HEK293 (cell line): ENCODE results near the gene FAM133A.

Experiments used
- CTCF ChIA-PET: fragments of 350-600 bp; formaldehyde crosslinking; extraction: SDS; loops from one replicate; lab custom pipeline; 2021; ENCODE audit warnings: antibody characterized with exemption; lab: Yijun Ruan, JAX
- POLR2A ChIA-PET: fragments of 300-600 bp; formaldehyde crosslinking; extraction: SDS; loops from one replicate; lab custom pipeline; 2020; ENCODE audit warnings: antibody characterized with exemption, inconsistent platforms; lab: Yijun Ruan, JAX
- H3K27ac ChIP-seq: fragments of 200-500 bp; sonication (Bioruptor generic); 2 replicates; pipeline ENCODE4 v1.5.1; 2014; ENCODE audit warnings: low read depth, low read length, control low read depth, inconsistent platforms; ENCODE audit errors: extremely low read depth
- H3K36me3 ChIP-seq, 2 experiments: fragments of 200-500 bp in 1 of 2; sonication (Bioruptor generic) in 1 of 2; 1 replicate in 1 of 2; 2 replicates in 1 of 2; pipeline ENCODE4 v1.5.1; 2014 to 2017; ENCODE audit warnings: inconsistent platforms in 2 of 2, low read length in 2 of 2; ENCODE audit not compliant: control insufficient read depth in 2 of 2, insufficient read depth in 1 of 2
- H3K4me1 ChIP-seq: fragments of 200-500 bp; sonication (Bioruptor generic); 2 replicates; pipeline ENCODE4 v1.5.1; 2014; ENCODE audit warnings: mild to moderate bottlenecking, low read length, inconsistent platforms; ENCODE audit not compliant: control insufficient read depth, insufficient read depth
- H3K4me3 ChIP-seq: 2 replicates; pipeline ENCODE4 v1.5.1; 2011; ENCODE audit warnings: low read depth, mild to moderate bottlenecking, control low read depth, low read length, moderate library complexity
- H3K9me3 ChIP-seq: fragments of 200-500 bp; sonication (Bioruptor generic); 2 replicates; pipeline ENCODE4 v1.5.1; 2014; ENCODE audit warnings: low read depth, low read length, inconsistent platforms; ENCODE audit not compliant: control insufficient read depth, insufficient read depth
- ATF2 ChIP-seq: fragments of 450-650 bp; formaldehyde crosslinking; IDR thresholded peaks from 2 replicates; pipeline ENCODE4 v1.5.1; 2016; ENCODE audit warnings: missing biosample characterization, missing genetic modification characterization, low read depth
- BCL6B ChIP-seq: fragments of 450-650 bp; formaldehyde crosslinking; IDR thresholded peaks from 2 replicates; pipeline ENCODE4 v1.5.1; 2017; ENCODE audit warnings: missing biosample characterization, missing genetic modification characterization
- OSR2 ChIP-seq: fragments of 450-650 bp; formaldehyde crosslinking; IDR thresholded peaks from 2 replicates; pipeline ENCODE4 v1.5.1; 2016; ENCODE audit warnings: missing biosample characterization, missing genetic modification characterization
- REST ChIP-seq: fragments of 450-650 bp; formaldehyde crosslinking; IDR thresholded peaks from 2 replicates; pipeline ENCODE4 v1.5.1; 2016; ENCODE audit warnings: missing biosample characterization, missing genetic modification characterization
- ZBTB21 ChIP-seq: fragments of 450-650 bp; formaldehyde crosslinking; IDR thresholded peaks from 2 replicates; pipeline ENCODE4 v1.5.1; 2017; ENCODE audit warnings: missing biosample characterization, missing genetic modification characterization
- ZBTB6 ChIP-seq: fragments of 450-650 bp; formaldehyde crosslinking; IDR thresholded peaks from 2 replicates; pipeline ENCODE4 v1.5.1; 2017; ENCODE audit warnings: missing biosample characterization, missing genetic modification characterization
- ZFP69B ChIP-seq: fragments of 450-650 bp; formaldehyde crosslinking; IDR thresholded peaks from 2 replicates; pipeline ENCODE4 v1.5.1; 2016; ENCODE audit warnings: missing biosample characterization, missing genetic modification characterization
- ZNF155 ChIP-seq: fragments of 450-650 bp; formaldehyde crosslinking; IDR thresholded peaks from 2 replicates; pipeline ENCODE4 v1.5.1; 2016; ENCODE audit warnings: missing biosample characterization, missing genetic modification characterization
- ZNF169 ChIP-seq: fragments of 450-650 bp; formaldehyde crosslinking; IDR thresholded peaks from 2 replicates; pipeline ENCODE4 v1.5.1; 2016; ENCODE audit warnings: missing biosample characterization, missing genetic modification characterization
- ZNF292 ChIP-seq: fragments of 450-650 bp; formaldehyde crosslinking; IDR thresholded peaks from 2 replicates; pipeline ENCODE4 v1.5.1; 2016; ENCODE audit warnings: low read depth, missing biosample characterization, missing genetic modification characterization, borderline replicate concordance
- ZNF335 ChIP-seq: fragments of 450-650 bp; formaldehyde crosslinking; conservative IDR thresholded peaks from 2 replicates; pipeline ENCODE4 v1.5.1; 2016; ENCODE audit warnings: missing biosample characterization, missing genetic modification characterization
- ZNF544 ChIP-seq: fragments of 450-650 bp; formaldehyde crosslinking; IDR thresholded peaks from 2 replicates; pipeline ENCODE4 v1.5.0; 2017; ENCODE audit warnings: missing biosample characterization, missing genetic modification characterization
- ZNF670 ChIP-seq: fragments of 450-650 bp; formaldehyde crosslinking; IDR thresholded peaks from 2 replicates; pipeline ENCODE4 v1.5.1; 2016; ENCODE audit warnings: missing biosample characterization, missing genetic modification characterization, low read depth
- ZNF76 ChIP-seq: fragments of 450-650 bp; formaldehyde crosslinking; IDR thresholded peaks from 2 replicates; pipeline ENCODE4; 2016; ENCODE audit warnings: low read depth, missing biosample characterization, missing genetic modification characterization, borderline replicate concordance
- ZNF776 ChIP-seq: fragments of 450-650 bp; formaldehyde crosslinking; IDR thresholded peaks from 2 replicates; pipeline ENCODE4 v1.5.0; 2017; ENCODE audit warnings: missing biosample characterization, missing genetic modification characterization, borderline replicate concordance
- TF ChIP-seq, protein P1 (sequence below): fragments of 450-650 bp; formaldehyde crosslinking; IDR thresholded peaks from 2 replicates; pipeline ENCODE4 v1.5.1; 2016; ENCODE audit warnings: missing biosample characterization, missing genetic modification characterization, borderline replicate concordance
- TF ChIP-seq, protein P2 (sequence below): fragments of 450-650 bp; formaldehyde crosslinking; IDR thresholded peaks from 2 replicates; pipeline ENCODE4 v1.5.1; 2017; ENCODE audit warnings: missing biosample characterization, missing genetic modification characterization

The FAM133A gene

DNA sequence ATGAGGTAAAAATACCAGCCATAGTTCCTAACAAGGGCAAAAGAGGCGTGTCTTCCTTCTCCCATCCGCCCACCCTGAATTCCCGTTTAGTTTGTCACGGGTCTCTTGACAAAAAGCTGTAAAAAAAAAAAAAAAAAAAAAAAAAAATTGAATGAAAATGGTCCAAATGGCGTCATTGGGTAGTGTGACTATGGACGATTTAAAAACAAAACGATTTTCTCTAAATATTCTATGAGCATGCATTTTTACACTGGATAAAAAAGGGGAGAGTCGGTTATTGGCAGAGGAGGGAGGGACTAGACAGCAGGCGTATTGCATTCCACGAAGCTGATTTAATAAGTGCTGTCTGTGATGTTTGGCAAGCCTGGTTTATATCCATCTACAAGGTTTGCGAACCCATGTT is at the start of gene FAM133A:
Gene FAM133A, plus strand, starts transcription at position 338 of the 403 bp plus-strand sequence. CDS start 35,214 bp downstream, outside the sequence.
- Histone ChIP-seq H3K9me3 (no peaks in the 10 kb centered on the region), H3K4me3 (peak within 1 kb of the TSS; percentile 57), H3K4me1 (no peaks in the 10 kb centered on the region), H3K36me3 (no peaks in the 10 kb centered on the region), H3K27ac (no peak within 1 kb of the TSS)
- ChIA-PET CTCF (no interaction called here), POLR2A (no interaction called here)
- TF ChIP-seq ZNF335 (tag by site-specific recombination) (peak; percentile 54), ZNF776 (tag by site-specific recombination) (no peak), ZNF292 (tag by site-specific recombination) (no peak), ZNF670 (tag by site-specific recombination) (no peak)

- CTCF ChIA-PET, result no interaction called here
- no peak for TF ChIP-seq BCL6B (tag by site-specific recombination)
- TF ChIP-seq ZNF544 (tag by site-specific recombination), result no peak
- TF ChIP-seq ZNF155, result no peak
- TF ChIP-seq, protein P1, sequence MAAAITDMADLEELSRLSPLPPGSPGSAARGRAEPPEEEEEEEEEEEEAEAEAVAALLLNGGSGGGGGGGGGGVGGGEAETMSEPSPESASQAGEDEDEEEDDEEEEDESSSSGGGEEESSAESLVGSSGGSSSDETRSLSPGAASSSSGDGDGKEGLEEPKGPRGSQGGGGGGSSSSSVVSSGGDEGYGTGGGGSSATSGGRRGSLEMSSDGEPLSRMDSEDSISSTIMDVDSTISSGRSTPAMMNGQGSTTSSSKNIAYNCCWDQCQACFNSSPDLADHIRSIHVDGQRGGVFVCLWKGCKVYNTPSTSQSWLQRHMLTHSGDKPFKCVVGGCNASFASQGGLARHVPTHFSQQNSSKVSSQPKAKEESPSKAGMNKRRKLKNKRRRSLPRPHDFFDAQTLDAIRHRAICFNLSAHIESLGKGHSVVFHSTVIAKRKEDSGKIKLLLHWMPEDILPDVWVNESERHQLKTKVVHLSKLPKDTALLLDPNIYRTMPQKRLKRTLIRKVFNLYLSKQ (tag by site-specific recombination), result no peak
- TF ChIP-seq ZNF76 (tag by site-specific recombination), result no peak
- TF ChIP-seq OSR2 (tag by site-specific recombination), result no peak
- TF ChIP-seq, protein P2, sequence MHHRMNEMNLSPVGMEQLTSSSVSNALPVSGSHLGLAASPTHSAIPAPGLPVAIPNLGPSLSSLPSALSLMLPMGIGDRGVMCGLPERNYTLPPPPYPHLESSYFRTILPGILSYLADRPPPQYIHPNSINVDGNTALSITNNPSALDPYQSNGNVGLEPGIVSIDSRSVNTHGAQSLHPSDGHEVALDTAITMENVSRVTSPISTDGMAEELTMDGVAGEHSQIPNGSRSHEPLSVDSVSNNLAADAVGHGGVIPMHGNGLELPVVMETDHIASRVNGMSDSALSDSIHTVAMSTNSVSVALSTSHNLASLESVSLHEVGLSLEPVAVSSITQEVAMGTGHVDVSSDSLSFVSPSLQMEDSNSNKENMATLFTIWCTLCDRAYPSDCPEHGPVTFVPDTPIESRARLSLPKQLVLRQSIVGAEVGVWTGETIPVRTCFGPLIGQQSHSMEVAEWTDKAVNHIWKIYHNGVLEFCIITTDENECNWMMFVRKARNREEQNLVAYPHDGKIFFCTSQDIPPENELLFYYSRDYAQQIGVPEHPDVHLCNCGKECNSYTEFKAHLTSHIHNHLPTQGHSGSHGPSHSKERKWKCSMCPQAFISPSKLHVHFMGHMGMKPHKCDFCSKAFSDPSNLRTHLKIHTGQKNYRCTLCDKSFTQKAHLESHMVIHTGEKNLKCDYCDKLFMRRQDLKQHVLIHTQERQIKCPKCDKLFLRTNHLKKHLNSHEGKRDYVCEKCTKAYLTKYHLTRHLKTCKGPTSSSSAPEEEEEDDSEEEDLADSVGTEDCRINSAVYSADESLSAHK, result no peak
- TF ChIP-seq ZFP69B (tag by site-specific recombination), result no peak
- TF ChIP-seq ZBTB6, result no peak
- no peak for TF ChIP-seq ZNF169 (tag by site-specific recombination)
- TF ChIP-seq ATF2, result no peak
- TF ChIP-seq REST, result no peak
- TF ChIP-seq ZBTB21, result no peak
- TF ChIP-seq, all 188 proteins: peak for 0
- Histone ChIP-seq H3K36me3 (no peaks in the 10 kb centered on the region), H3K9me3 (no peaks in the 10 kb centered on the region; the same call in 1 of the 2 replicates), H3K27ac (no peak overlapping the region), H3K4me3 (no peak overlapping the region), H3K4me1 (no peaks in the 10 kb centered on the region)
- POLR2A ChIA-PET, result no interaction called here
Measured at GRCh38 chrX:93637591-93637990, 36.4 kb upstream of the FAM133A start.
